Stimulated activated CD8-positive, alpha-beta memory T cell treated with anti-CD3 and anti-CD28 coated beads, Interleukin-7, amount 100 ng/mL, for 48 hours (primary cell): ENCODE measurements around the gene ABHD12.

ENCODE experiments used
- DNase-seq, 2 donors: peaks; one replicate each; pipeline ENCODE4 v3.0.0-alpha.2; 2020; ENCODE audit warnings: low read depth in 1 of 2; ENCODE audit errors: extremely low read depth in 1 of 2

The ABHD12 gene

DNA sequence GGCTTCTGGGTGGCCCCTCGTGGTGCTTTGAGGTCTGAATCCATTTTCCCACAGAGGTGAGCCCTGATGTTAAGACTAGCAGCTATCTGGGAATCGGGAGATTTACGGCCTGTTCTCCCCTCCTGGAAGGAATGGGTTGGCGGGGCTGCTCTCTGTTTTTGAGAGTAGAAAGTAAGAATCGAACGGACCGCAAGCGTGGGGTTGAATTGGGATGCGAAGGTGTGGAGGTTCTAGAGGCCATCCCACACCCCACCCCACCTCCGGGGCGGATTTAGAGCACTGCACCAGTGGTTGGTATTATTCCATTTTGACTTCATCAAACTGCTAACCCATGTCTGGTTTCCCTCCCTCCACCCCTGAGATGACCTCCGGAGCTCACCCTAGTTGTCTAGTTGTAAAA lies 131.3 kb downstream of the ABHD12 start:
- DNase-seq = no peak

DNA sequence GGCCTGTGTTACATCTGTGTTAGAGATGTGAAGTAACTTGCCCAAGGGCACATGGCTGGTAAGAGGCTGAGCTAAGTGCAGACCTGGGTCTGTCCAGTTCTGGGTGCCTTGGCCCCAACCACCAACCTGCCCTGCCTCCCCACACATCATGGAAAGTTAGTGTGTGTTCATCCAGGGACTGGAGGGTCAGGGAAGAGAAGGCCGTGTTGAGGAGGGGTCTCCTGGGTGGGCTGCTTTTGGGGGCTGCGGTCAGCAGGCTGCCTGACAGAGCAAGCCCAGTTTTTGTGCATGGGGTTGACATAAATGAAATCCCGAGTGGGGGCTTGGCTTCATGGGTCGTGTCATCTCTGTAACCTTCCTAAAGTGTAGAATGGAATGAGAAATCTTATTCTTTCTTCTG lies 131.8 kb downstream of the ABHD12 start:
- DNase-seq = no peak

DNA sequence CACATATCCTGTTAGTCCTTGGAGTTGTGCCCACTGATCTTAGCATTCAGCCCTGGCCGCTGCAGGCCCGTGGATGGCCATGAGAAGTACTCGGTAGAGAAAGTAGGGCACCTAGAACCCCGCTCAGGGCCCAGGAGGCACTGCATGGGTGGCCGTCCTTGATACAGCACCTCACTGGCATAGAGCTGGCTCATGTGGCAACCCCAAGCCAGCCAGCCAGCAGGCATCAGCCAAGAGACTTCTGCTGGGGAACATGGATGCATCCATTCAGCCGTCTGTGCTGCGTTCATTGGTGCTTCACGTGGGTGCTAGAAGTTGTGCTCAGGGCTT lies 132.2 kb downstream of the ABHD12 start:
- DNase-seq = no peak

DNA sequence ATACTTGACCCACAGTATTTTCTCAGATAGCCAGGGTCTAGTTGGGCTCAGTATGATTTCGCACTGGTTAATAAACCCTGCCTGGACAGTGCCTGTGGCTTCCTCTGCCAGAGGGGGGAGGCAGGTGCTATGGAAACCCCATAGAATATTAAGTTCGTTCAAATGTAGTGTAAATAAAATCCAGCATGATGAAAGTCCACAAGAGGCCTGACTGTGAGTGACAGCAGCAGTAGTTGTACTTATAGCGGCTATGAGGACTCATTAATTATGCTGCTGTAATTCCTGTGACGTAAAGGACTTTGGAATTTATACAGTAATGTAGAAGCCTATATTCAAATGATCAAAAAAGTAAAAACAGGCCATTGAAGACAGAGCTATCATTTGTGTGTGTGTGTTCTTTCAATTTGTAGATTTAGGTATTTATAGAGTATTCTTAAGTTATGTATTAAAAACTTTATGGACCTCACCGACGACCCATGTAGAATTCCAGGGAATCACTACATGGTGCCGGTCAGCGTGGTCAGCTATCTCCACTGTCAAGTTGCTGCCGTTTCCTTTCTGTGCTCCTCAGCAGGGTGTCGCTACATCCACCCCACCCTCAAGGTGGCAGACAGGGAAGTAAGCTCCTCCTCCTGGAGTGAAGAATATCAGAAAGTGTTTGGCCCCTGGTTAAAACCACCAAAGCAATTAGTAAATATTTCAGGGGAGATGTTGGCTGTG lies 132.7 kb downstream of the ABHD12 start:
- DNase-seq = no peak

DNA sequence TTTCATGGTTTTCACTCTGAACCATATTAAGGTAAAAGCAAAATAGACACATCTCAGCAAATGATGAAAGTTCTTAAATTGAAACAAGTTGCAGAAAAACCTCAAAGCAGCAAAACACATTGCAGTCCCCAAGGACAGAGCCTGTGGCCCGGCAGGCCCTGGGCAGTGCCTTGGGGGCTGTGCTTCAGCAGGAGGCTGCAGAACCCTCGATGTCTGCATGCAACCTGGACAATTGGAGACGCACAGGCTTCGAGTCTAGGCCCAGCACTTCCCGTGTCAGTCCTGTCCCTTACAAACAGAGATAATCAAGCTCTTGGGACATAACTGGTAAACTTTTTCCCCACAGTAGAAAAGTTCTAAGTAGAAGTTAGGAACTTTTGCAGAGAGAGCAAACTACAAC lies 133.5 kb downstream of the ABHD12 start:
- no peak for DNase-seq

DNA sequence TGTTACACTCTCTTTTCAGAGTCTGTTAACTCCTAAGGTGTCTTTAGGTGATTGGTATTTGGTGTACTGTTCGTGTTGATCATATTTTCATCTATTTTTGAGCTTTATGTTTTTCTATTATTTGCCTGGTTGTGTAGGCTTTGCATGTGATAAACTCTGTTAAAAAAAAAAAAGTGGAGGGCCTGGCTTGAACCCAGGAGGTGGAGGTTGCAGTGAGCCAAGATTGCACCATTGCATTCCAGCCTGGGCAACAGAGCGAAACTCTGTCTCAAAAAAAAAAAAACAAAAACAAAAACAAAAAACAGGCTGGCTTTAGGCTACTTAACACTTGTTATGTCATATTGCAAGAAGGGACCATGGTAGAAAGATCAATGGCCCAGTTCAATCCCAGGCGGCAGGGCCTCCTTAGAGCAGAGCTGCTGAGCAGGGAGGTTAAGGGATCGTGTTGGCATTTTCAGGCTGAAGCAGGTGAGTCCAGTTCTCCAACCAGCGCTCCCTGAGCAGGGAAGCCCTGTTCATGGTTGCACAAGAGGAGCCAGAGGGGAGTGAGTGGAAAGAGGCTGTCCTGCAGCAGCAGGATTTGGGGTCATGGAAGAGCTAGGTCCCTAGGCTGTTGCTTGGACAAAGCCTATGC lies 134.3 kb downstream of the ABHD12 start:
- DNase-seq = no peak

DNA sequence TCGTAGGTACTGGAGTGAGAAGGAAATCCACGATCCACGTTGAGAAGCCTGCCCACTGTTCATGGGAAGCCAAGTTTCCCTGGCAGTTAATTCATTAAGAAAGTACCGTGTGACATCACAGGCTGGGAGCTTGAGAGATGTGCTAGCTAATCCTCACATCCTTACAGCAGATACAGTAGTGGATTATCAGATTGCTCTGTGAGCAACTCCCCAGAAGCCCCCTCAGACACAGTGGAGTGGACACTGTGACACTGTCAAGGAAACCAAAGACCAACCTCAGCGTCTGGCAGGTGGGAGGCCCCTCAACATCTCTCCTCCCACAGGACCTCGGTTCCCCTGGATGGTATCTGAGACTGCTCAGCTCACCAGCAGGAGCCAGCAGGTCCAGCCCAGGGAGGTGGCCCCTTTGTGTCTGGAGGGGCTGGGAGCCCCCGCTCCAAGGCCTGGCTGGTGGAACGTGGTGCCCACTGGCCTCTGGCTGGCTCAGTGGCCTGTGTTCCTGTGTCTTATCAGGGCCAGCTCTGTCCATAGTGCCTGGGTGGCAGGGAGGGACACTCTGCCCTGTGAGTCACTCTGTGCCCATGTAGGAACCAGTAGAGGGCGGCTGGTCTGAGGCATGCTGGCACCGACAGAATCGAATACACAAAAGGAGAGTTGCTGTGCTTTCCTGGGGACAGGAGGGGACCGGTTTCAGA lies 135.5 kb downstream of the ABHD12 start:
- DNase-seq = no peak

DNA sequence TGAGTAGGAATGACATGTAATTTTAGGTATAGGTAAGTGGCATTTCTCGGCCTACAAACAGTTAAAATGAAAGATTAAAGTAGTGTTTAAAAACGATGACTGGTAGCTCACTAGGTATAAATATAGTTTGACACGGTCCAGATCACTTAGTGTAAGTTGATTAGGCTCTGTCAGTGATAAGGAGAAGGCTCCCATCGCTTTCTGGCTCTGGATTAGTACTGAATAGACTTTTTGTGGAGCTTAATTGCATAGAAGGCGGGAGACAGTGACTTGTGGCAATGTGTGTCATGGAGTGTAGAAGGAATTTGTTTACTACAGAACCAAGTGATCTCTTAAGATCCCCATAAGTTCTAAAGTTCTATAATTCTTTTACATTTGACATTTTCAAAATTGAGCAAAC lies 136.1 kb downstream of the ABHD12 start:
- no peak for DNase-seq

DNA sequence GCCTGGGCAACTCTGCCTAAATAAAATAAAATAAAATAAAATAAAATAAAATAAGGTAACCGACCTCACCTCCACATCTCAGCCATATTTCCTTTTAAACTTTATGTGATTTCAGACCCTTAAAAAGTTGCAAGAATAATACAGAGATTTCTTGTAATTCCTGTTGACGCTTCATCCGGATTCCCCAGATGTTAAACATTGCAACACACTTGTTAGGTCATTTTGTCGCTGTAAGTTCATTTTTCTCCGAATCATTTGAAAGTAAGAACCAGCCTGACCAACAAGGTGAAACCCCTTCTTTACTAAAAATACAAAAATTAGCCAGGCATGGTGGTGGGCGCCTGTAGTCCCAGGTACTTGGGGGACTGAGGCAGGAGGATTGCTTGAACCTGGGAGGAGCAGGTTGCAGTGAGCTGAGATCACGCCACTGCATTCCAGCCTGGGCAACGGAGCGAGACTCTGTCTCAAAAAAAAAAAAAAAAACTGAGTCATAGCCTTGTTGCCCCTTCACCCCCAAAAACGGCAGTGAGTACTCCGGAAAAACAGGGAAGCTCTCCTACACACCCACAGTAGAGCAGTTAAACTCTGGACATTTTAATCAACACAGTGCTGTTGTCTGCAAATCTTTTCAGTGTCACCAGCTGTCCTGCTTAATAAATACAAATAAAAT lies 136.9 kb downstream of the ABHD12 start:
- no peak for DNase-seq

DNA sequence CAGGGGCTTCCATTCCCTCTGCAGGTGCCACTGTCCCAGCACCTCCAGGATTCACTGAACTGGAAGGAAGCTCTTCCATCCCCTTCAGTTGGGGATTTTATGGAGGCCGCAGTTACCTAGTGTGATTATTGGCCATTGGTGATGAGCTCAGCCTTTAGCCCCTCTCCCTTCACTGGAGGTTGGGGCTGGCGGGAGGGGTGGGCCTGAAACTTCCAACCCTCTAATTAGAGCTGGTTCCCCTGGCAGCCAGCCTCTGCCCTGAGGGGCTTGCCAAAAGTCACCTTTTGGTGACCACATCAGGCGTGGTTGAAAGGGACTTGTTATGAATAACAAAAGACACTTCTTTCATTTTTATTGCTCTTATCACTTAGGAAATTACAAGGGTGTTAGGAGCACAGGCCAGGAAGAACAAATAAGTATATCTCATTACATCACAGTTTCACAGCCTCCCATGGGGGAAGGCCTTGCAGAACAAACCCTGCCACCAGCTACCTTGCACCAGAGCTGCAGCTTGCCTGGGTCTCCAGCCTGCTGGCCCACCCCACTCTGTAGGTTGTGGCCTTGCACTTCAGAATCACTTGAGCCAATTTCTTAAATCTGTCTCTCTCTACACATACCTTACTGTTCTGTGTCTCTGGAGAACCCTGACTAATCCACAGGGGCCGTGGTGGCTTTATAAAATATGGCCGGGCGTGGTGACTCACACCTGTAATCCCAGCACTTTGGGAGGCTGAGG lies 137.8 kb downstream of the ABHD12 start:
- DNase-seq = no peak

DNA sequence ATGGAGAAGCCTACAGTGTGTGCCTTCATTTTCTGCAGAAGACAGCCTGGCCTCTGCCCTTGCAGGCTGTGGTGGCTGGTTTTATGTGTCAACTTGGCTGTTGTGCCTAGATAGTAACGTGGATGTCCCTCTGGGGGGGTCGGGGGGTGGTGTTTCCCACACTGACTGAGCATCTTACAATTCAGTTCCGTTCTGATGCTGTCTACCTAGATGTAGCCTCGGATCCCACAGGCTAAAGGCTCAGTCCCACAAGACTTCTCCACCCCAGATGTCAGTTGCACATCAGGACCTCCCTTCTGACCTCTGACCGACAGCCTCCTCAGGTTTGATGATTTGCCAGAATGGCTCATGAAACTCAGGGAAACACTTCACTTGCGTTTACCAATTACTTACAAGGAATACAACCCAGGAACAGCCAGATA lies 138.4 kb downstream of the ABHD12 start:
- DNase-seq = no peak

DNA sequence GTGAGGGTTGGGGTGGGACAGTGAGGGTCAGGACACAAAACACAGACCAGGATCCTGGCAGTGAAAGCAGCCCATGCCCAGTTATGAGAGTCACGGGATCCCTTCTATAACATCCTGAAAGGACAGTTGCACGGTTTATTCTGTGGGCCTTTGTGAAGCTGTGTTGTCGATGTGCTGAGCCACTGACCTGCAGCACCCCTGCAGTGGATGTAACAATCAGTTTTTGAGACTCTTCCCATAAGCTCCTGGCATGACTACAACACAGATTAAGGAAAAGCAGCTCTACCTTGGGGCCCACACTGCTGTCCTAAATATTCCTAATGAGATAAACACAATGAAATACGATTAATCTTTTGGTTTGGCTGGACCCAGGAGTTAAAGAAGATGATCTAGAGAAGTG lies 139.1 kb downstream of the ABHD12 start:
- no peak for DNase-seq

DNA sequence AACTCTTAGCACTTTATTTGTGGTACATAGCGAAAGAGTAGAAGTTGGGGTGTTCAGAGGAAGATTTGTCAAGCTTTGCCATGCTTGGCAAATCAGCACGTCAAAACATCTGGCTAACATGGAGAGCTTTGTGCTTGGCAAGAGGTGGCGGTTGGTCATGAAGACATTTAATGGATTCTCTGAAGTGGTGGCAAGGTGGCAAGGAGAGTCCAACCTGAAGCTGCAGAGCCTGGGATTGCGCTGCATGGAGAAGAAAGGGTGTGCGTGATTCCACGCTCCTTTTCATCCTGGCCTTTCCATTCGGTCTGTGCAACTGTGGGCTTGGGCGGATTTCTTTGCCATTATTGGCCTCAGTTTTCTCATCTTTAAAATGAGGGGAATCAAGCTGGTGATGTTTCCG lies 139.6 kb downstream of the ABHD12 start:
- DNase-seq = no peak

DNA sequence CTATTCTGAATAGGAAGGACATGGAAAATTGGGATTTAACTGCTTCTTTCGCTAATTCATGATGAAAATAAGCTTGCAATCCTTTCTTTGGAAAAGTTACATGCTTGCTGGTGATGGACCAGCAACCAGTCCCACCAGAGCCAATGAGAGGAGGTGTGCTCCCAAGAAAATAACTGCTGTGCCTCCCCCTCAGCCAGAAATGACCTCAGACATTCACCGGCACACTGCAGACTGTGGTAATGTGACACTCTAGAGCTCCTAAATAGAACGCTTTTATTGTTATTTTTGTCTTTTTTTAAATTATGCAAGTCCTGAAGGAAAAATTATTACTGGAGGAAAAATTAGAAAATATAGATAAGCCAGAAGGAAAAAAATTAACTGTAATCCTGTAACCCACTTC lies 140.1 kb downstream of the ABHD12 start:
- DNase-seq = no peak
